ENCODE measurements around the gene SLC46A2.

Gene SLC46A2

GRCh38 chr9:112831281-112831851 is 59.3 kb downstream of the SLC46A2 start:
- TF ChIP-seq JUND (IDR thresholded peaks at IDR 0.05; ENCODE audit: low read depth): no peak
- in situ Hi-C loops (cut with HindIII; ENCODE audit: low pct_unique_long_range_greater_than_20kb, low sequenced_read_pairs): no loop called here

More at GRCh38 chr9:112831281-112831851, 59.3 kb downstream of the SLC46A2 start:
- peak; percentile 30 to 80 for DNase-seq (ENCODE audit: low read depth in 1 of 2, low spot score in 1 of 2)

Measured in T47D (cell line).